ENCODE measurements around the gene HOXD10. TPM values are rescaled to one million over a fixed set of nuclear protein-coding genes. Genes with fewer than 3 reads are reported as not detected.
A peak's percentile ranks its signal among the peaks of the same experiment; 100 is the strongest.

The HOXD10 gene
- polyA plus RNA-seq, 1 donor = 0.18 TPM

GRCh38 chr2:176125772-176126054, 9.1 kb downstream of the HOXD10 start:
- DNase-seq = no peak
- 33% methylated on average over 1 of the region's 6 CpGs for WGBS (ENCODE audit: insufficient coverage, low lambda C conversion rate)
- peaks cover 3% of the 10 kb centered on the region for H3K4me1 ChIP-seq (ENCODE audit: control insufficient read depth, insufficient read depth, low read length)
- H3K27ac ChIP-seq (ENCODE audit: low read length) = no peak overlapping the region
- H3K27me3 ChIP-seq (ENCODE audit: control insufficient read depth, insufficient read depth, low read length) = peaks cover 91% of the 10 kb centered on the region
- H3K4me3 ChIP-seq (ENCODE audit: low read length) = no peak overlapping the region
- H3K9me3 ChIP-seq (ENCODE audit: control insufficient read depth, low read depth, low read length) = peaks cover 20% of the 10 kb centered on the region
- no peaks in the 10 kb centered on the region for H3K36me3 ChIP-seq (ENCODE audit: control insufficient read depth, insufficient read depth, low read length)

DNA sequence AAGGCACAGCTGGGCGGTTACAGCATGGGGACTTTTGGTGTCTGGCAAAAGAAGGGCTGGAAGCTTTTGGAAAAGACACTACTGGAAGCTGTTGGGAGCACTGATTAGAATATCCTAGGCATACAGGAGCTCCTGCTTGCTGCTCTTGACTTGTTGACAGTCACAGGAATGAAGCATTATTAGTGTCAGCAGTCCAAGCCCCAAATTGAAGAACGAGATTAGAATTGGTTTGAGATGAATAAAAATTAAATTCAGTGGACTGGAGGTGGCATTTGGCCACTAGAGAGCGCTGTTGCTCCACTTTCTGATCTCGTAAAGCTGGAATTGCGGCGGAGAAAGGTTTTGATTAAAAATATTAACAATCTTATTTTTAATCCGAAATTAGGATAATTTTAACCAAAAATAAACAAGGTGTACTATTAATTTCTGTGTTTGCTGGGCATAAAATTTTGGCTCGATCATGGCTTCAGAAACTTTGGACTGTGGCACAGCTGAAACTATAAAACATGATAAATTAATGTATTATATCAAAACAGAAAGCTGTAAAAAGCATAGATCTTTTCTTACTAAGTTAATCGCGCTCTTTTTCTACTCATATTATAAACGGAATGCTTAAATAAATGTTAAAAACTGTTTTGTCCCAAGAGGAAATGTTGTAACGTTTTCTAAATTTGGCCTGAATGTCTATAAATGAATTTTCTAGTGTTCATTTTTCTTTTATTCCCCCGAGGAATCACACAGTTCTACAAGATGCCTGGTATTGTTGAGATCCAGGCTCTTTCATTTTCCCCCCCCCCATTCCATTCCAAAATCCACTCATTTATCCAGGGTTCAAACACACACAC, 10.6 kb downstream of the HOXD10 start:
- no peak for DNase-seq
- Histone ChIP-seq H3K4me1 (ENCODE audit: control insufficient read depth, insufficient read depth, low read length) (peaks cover 3% of the 10 kb centered on the region), H3K27me3 (ENCODE audit: control insufficient read depth, insufficient read depth, low read length) (peaks cover 90% of the 10 kb centered on the region), H3K4me3 (ENCODE audit: low read length) (no peak overlapping the region), H3K36me3 (ENCODE audit: control insufficient read depth, insufficient read depth, low read length) (no peaks in the 10 kb centered on the region), H3K27ac (ENCODE audit: low read length) (no peak overlapping the region), H3K9me3 (ENCODE audit: control insufficient read depth, low read depth, low read length) (peaks cover 14% of the 10 kb centered on the region)
- WGBS (ENCODE audit: insufficient coverage, low lambda C conversion rate) = 0% methylated on average over 6 of the region's 13 CpGs

GRCh38 chr2:176127774-176128072, 11.1 kb downstream of the HOXD10 start:
- Histone ChIP-seq H3K4me3 (ENCODE audit: low read length) (no peak overlapping the region), H3K9me3 (ENCODE audit: control insufficient read depth, low read depth, low read length) (peaks cover 10% of the 10 kb centered on the region), H3K36me3 (ENCODE audit: control insufficient read depth, insufficient read depth, low read length) (no peaks in the 10 kb centered on the region), H3K4me1 (ENCODE audit: control insufficient read depth, insufficient read depth, low read length) (peaks cover 2% of the 10 kb centered on the region), H3K27ac (ENCODE audit: low read length) (no peak overlapping the region), H3K27me3 (ENCODE audit: control insufficient read depth, insufficient read depth, low read length) (peaks cover 90% of the 10 kb centered on the region)
- no peak for DNase-seq
- no CpG with 5 or more reads among the region's 4 CpGs for WGBS (ENCODE audit: insufficient coverage, low lambda C conversion rate)

DNA sequence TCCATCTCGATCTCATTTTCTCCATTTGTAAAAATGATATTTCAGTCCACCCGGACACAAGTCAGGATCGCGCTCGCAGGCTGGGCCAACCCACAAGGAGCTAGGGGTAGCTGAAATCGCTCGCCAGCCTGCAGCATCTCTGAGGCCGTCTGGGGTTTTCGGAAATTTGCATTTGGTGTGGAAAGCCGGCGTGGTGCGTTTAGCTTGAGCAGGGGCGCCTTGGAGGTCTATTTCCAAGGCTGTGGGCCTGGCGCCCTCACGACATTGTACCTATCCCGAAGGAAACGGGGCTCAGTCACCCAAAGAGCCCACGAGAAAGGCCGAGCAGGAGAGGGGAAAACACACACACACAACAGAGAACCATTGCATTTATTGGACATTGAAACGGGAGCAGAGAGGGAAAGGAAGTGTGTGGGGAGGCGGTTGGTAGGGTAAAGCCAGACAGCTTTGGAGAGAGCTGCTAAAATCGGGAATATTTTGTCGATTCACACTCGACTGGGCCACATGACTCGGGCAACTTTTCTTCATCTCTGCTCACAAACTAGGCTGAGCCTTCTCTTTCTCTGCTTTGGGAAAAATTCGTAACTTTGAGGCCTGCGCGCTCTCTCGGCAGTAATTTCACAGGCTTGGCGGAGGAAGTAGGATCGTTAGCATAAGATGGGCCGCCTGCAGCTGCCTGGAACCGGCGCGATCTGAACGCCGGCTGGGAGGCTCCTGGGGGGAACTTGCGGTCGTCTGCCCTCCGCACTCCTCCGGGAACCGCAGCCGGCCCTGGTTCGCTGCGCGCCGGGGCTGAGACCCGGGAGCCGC, 11.8 kb downstream of the HOXD10 start:
- Histone ChIP-seq H3K27ac (ENCODE audit: low read length) (peak overlapping the region; percentile 65), H3K36me3 (ENCODE audit: control insufficient read depth, insufficient read depth, low read length) (no peaks in the 10 kb centered on the region), H3K27me3 (ENCODE audit: control insufficient read depth, insufficient read depth, low read length) (peaks cover 90% of the 10 kb centered on the region), H3K4me1 (ENCODE audit: control insufficient read depth, insufficient read depth, low read length) (peaks cover 2% of the 10 kb centered on the region), H3K4me3 (ENCODE audit: low read length) (peak overlapping the region; percentile 50), H3K9me3 (ENCODE audit: control insufficient read depth, low read depth, low read length) (peaks cover 7% of the 10 kb centered on the region)
- no peak for DNase-seq
- no CpG with 5 or more reads among the region's 49 CpGs for WGBS (ENCODE audit: insufficient coverage, low lambda C conversion rate)

DNA sequence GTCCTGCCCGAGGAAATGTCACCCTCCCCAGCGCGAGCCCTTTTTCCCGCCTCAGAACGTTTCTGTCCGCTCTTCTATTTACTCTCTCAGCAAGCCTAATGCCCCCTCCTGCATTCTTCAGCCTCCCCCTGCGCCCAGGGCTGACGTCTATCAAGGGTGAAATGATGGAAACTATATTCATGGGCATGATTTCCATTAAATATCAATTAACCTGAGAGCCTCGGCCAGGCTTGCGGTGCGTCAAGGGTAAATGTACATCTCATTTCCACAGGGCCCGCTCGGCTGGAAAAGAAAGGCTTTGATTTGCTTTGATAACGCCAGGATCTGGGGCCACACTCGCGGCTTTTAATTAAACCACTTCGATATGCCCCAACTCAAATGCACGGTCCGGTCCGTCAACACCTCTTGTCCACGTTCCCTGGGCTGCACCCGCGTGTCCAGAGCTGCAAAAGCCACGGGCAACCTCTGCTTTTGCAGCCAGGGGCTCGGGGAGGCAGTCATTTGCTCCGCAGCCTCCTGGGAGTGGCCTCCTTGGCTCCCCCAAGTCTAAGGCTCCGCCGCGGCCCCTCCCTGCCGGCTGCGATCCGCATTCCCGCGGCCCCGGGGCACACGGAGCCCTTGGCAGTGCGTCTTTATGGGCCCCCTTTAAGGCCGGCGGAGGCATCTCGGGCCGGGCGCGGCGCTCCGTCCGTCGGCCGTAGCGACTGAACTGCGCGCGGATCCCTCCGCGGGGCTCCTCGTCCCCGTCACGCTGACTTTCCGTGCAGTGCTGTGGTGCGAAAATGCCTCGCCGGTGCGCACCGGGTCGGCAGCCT, 12.6 kb downstream of the HOXD10 start, which contains the start of gene HOXD8:
Gene HOXD8 (plus strand): TSS at position 724 of the 815 bp plus-strand sequence. CDS start 662 bp downstream, outside the sequence.
- H3K9me3 ChIP-seq (ENCODE audit: control insufficient read depth, low read depth, low read length) = peaks cover 7% of the 10 kb centered on the region
- H3K36me3 ChIP-seq (ENCODE audit: control insufficient read depth, insufficient read depth, low read length) = no peaks in the 10 kb centered on the region
- no CpG with 5 or more reads among the region's 64 CpGs for WGBS (ENCODE audit: insufficient coverage, low lambda C conversion rate)
- H3K27me3 ChIP-seq (ENCODE audit: control insufficient read depth, insufficient read depth, low read length) = peaks cover 90% of the 10 kb centered on the region
- DNase-seq = peak; percentile 50 to 66
- H3K27ac ChIP-seq (ENCODE audit: low read length) = peak within 1 kb of the TSS; percentile 65
- H3K4me1 ChIP-seq (ENCODE audit: control insufficient read depth, insufficient read depth, low read length) = peaks cover 2% of the 10 kb centered on the region
- H3K4me3 ChIP-seq (ENCODE audit: low read length) = peak within 1 kb of the TSS; percentile 50

GRCh38 chr2:176129813-176130146, 13.2 kb downstream of the HOXD10 start:
- no peak for DNase-seq
- H3K36me3 ChIP-seq (ENCODE audit: control insufficient read depth, insufficient read depth, low read length) = no peaks in the 10 kb centered on the region
- no CpG with 5 or more reads among the region's 43 CpGs for WGBS (ENCODE audit: insufficient coverage, low lambda C conversion rate)
- H3K4me1 ChIP-seq (ENCODE audit: control insufficient read depth, insufficient read depth, low read length) = peaks cover 2% of the 10 kb centered on the region
- H3K4me3 ChIP-seq (ENCODE audit: low read length) = peak overlapping the region; percentile 25
- H3K27me3 ChIP-seq (ENCODE audit: control insufficient read depth, insufficient read depth, low read length) = peaks cover 90% of the 10 kb centered on the region
- peak overlapping the region; percentile 65 for H3K27ac ChIP-seq (ENCODE audit: low read length)
- peaks cover 4% of the 10 kb centered on the region for H3K9me3 ChIP-seq (ENCODE audit: control insufficient read depth, low read depth, low read length)

DNA sequence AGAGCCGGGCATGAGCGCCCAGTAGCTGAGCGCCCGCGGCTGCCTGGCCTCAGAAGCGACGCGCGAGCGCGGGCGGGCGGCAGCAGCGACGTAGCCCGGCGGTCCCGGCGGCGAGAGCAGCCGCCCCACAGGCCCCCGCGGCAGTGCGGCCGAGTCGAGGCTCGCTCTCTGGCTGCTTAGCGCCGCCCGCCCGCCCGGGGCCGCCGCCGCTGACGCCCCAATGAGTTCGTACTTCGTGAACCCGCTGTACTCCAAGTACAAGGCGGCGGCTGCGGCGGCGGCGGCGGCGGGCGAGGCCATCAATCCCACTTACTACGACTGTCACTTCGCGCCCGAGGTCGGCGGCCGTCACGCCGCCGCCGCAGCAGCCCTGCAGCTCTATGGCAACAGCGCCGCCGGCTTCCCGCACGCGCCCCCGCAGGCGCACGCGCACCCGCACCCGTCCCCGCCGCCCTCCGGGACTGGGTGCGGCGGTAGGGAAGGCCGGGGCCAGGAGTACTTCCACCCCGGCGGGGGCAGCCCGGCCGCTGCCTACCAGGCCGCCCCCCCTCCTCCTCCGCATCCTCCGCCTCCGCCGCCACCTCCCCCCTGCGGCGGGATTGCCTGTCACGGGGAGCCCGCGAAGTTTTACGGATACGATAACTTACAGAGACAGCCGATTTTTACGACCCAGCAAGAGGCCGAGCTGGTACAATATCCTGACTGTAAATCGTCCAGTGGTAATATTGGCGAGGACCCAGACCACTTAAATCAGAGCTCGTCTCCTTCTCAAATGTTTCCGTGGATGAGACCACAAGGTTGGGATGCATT, 13.8 kb downstream of the HOXD10 start:
- Histone ChIP-seq H3K4me1 (ENCODE audit: control insufficient read depth, insufficient read depth, low read length) (peaks cover 2% of the 10 kb centered on the region), H3K36me3 (ENCODE audit: control insufficient read depth, insufficient read depth, low read length) (no peaks in the 10 kb centered on the region), H3K27me3 (ENCODE audit: control insufficient read depth, insufficient read depth, low read length) (peaks cover 90% of the 10 kb centered on the region), H3K9me3 (ENCODE audit: control insufficient read depth, low read depth, low read length) (peaks cover 4% of the 10 kb centered on the region), H3K27ac (ENCODE audit: low read length) (peak overlapping the region; percentile 37), H3K4me3 (ENCODE audit: low read length) (peak overlapping the region; percentile 30)
- peak in 1 of 2 donors; percentile 54 for DNase-seq
- WGBS (ENCODE audit: insufficient coverage, low lambda C conversion rate) = no CpG with 5 or more reads among the region's 100 CpGs

GRCh38 chr2:176130957-176131847, 14.6 kb downstream of the HOXD10 start:
- H3K4me3 ChIP-seq (ENCODE audit: low read length) = peak overlapping the region; percentile 30
- peaks cover 90% of the 10 kb centered on the region for H3K27me3 ChIP-seq (ENCODE audit: control insufficient read depth, insufficient read depth, low read length)
- DNase-seq = no peak
- WGBS (ENCODE audit: insufficient coverage, low lambda C conversion rate) = 17% methylated on average over 10 of the region's 15 CpGs
- peaks cover 2% of the 10 kb centered on the region for H3K4me1 ChIP-seq (ENCODE audit: control insufficient read depth, insufficient read depth, low read length)
- peaks cover 4% of the 10 kb centered on the region for H3K9me3 ChIP-seq (ENCODE audit: control insufficient read depth, low read depth, low read length)
- H3K36me3 ChIP-seq (ENCODE audit: control insufficient read depth, insufficient read depth, low read length) = no peaks in the 10 kb centered on the region
- peak overlapping the region; percentile 37 for H3K27ac ChIP-seq (ENCODE audit: low read length)

- peaks cover 89% of the 10 kb centered on the region for H3K27me3 ChIP-seq (ENCODE audit: control insufficient read depth, insufficient read depth, low read length)
- WGBS (ENCODE audit: insufficient coverage, low lambda C conversion rate) = 20% methylated on average over 1 of the region's 4 CpGs
- H3K36me3 ChIP-seq (ENCODE audit: control insufficient read depth, insufficient read depth, low read length) = no peaks in the 10 kb centered on the region
- no peak overlapping the region for H3K27ac ChIP-seq (ENCODE audit: low read length)
- peaks cover 2% of the 10 kb centered on the region for H3K4me1 ChIP-seq (ENCODE audit: control insufficient read depth, insufficient read depth, low read length)
- H3K9me3 ChIP-seq (ENCODE audit: control insufficient read depth, low read depth, low read length) = peaks cover 5% of the 10 kb centered on the region
- DNase-seq = no peak
- no peak overlapping the region for H3K4me3 ChIP-seq (ENCODE audit: low read length)
Measured at GRCh38 chr2:176131848-176132158, 15.2 kb downstream of the HOXD10 start.

Data from large intestine (tissue), 3 donors.